H1 (cell line): ENCODE results near the gene KCNJ18. TPM values are rescaled to one million over a fixed set of nuclear protein-coding genes. Genes with fewer than 3 reads are reported as not detected.

ENCODE experiments used
- CTCF ChIA-PET: fragments of 300-600 bp; sonication (Branson Sonifier 250); formaldehyde crosslinking; loops from one replicate; lab custom pipeline; 2021; ENCODE audit not compliant: partially characterized antibody; lab: Charles Lee
- POLR2A ChIA-PET: fragments of 300-600 bp; sonication (Branson Sonifier 250); formaldehyde crosslinking; loops from one replicate; lab custom pipeline; 2021; ENCODE audit warnings: inconsistent platforms; ENCODE audit not compliant: partially characterized antibody; lab: Charles Lee
- DNase-seq, 2 experiments: peaks; one replicate each; pipeline versions ENCODE4 v3.0.0 to v3.0.0-alpha.2; 2010 to 2022; ENCODE audit warnings: low spot score in 2 of 2, low read depth in 1 of 2, mixed read lengths in 1 of 2
- FAIRE-seq: peaks from 2 replicates; lab custom pipeline; 2011; peaks lifted over from hg19 to GRCh38; lab: Jason Lieb, UNC
- H2AFZ ChIP-seq: 2 replicates; pipeline ENCODE4 v1.8.1; 2012; ENCODE audit warnings: low read length, inconsistent platforms
- H2AK5ac ChIP-seq: 2 replicates; pipeline ENCODE4 v1.6.1; 2013; ENCODE audit warnings: low read depth, low read length
- H2BK120ac ChIP-seq: replicated peaks from 2 replicates; pipeline ENCODE3; 2013; ENCODE audit warnings: low read depth, low read length, inconsistent platforms
- H2BK12ac ChIP-seq: 2 replicates; pipeline ENCODE4 v1.6.1; 2013; ENCODE audit warnings: low read depth, low read length
- H2BK15ac ChIP-seq: 2 replicates; pipeline ENCODE4 v1.6.1; 2013; ENCODE audit warnings: low read length
- H2BK20ac ChIP-seq: 2 replicates; pipeline ENCODE4 v1.6.1; 2013; ENCODE audit warnings: low read length
- H2BK5ac ChIP-seq: 2 replicates; pipeline ENCODE4 v1.6.1; 2013; ENCODE audit warnings: low read depth, low read length
- H3K14ac ChIP-seq: 2 replicates; pipeline ENCODE4 v1.6.1; 2013; ENCODE audit warnings: inconsistent platforms; ENCODE audit not compliant: insufficient read length
- H3K18ac ChIP-seq: 2 replicates; pipeline ENCODE4 v1.6.1; 2013; ENCODE audit warnings: low read length; ENCODE audit errors: extremely low read depth
- H3K23ac ChIP-seq: 2 replicates; pipeline ENCODE4 v1.6.1; 2013; ENCODE audit warnings: inconsistent platforms; ENCODE audit not compliant: insufficient read length
- H3K23me2 ChIP-seq: 2 replicates; pipeline ENCODE4 v1.6.1; 2013; ENCODE audit warnings: low read depth, low read length
- H3K27ac ChIP-seq: 2 replicates; pipeline ENCODE4 v1.6.1; 2011; ENCODE audit warnings: low read depth, low read length, inconsistent platforms
- H3K27me3 ChIP-seq, 4 experiments: replicated peaks in 1 of 4; 1 replicate in 1 of 4; 2 replicates in 3 of 4; pipeline versions ENCODE4 v1.6.1 to v1.8.1; 2011 to 2013; ENCODE audit warnings: low read length in 3 of 4, mild to moderate bottlenecking in 3 of 4, inconsistent platforms in 2 of 4, mixed read lengths in 2 of 4, moderate library complexity in 1 of 4; ENCODE audit not compliant: control insufficient read depth in 3 of 4, insufficient read depth in 3 of 4; ENCODE audit errors: extremely low read depth in 1 of 4
- H3K36me3 ChIP-seq, 4 experiments: 2 replicates each; pipeline versions ENCODE4 v1.6.1 to v1.8.1; 2011 to 2013; ENCODE audit warnings: mild to moderate bottlenecking in 4 of 4, low read length in 3 of 4, moderate library complexity in 2 of 4, control low read depth in 1 of 4, inconsistent platforms in 1 of 4; ENCODE audit not compliant: insufficient read depth in 4 of 4, control insufficient read depth in 2 of 4
- H3K4ac ChIP-seq: replicated peaks from 2 replicates; pipeline ENCODE3; 2013; ENCODE audit warnings: low read length, low read depth, mixed read lengths, inconsistent platforms; ENCODE audit not compliant: insufficient read length
- H3K4me1 ChIP-seq, 4 experiments: replicated peaks in 1 of 4; 1 replicate in 1 of 4; 2 replicates in 3 of 4; pipeline versions ENCODE4 v1.6.1 to v1.8.1; 2011 to 2013; ENCODE audit warnings: low read length in 3 of 4, inconsistent platforms in 2 of 4, mixed read lengths in 1 of 4; ENCODE audit not compliant: insufficient read depth in 4 of 4, control insufficient read depth in 3 of 4
- H3K4me2 ChIP-seq, 2 experiments: 2 replicates each; pipeline versions ENCODE4 v1.6.1 to v1.8.1; 2011 to 2013; ENCODE audit warnings: low read depth in 2 of 2, low read length in 2 of 2, control low read depth in 1 of 2, inconsistent platforms in 1 of 2, mild to moderate bottlenecking in 1 of 2; ENCODE audit not compliant: insufficient read depth in 1 of 2
- H3K4me3 ChIP-seq, 4 experiments: fragments of 200-600, 300-600 bp in 1 of 4; sonication (generic), shearing (Covaris generic), sonication (Bioruptor Twin) in 1 of 4; 2 replicates each; pipeline versions ENCODE4 v1.5.1 to v1.8.1; 2011 to 2016; ENCODE audit warnings: low read length in 4 of 4, low read depth in 3 of 4, control low read depth in 2 of 4, inconsistent platforms in 2 of 4, mild to moderate bottlenecking in 2 of 4, mixed read lengths in 1 of 4, moderate library complexity in 1 of 4; ENCODE audit not compliant: insufficient read depth in 2 of 4; ENCODE audit errors: extremely low read depth in 1 of 4
- H3K56ac ChIP-seq: replicated peaks from 2 replicates; pipeline ENCODE3; 2013; ENCODE audit warnings: low read depth, mild to moderate bottlenecking, mixed read lengths, low read length, inconsistent platforms; ENCODE audit not compliant: insufficient read length
- H3K79me1 ChIP-seq: 2 replicates; pipeline ENCODE4 v1.6.1; 2013; ENCODE audit warnings: low read depth, low read length, control low read depth
- H3K79me2 ChIP-seq, 2 experiments: 2 replicates each; pipeline versions ENCODE4 v1.6.1 to v1.8.1; 2012 to 2013; ENCODE audit warnings: low read length in 2 of 2, mild to moderate bottlenecking in 2 of 2, inconsistent platforms in 1 of 2; ENCODE audit not compliant: insufficient read depth in 2 of 2, control insufficient read depth in 1 of 2
- H3K9ac ChIP-seq, 4 experiments: replicated peaks in 1 of 4; 1 replicate in 1 of 4; 2 replicates in 3 of 4; pipeline versions ENCODE4 v1.6.1 to v1.8.1; 2011 to 2013; ENCODE audit warnings: low read depth in 3 of 4, low read length in 3 of 4, control low read depth in 2 of 4, mild to moderate bottlenecking in 2 of 4, moderate library complexity in 2 of 4, inconsistent platforms in 1 of 4; ENCODE audit errors: extremely low read depth in 1 of 4
- H3K9me3 ChIP-seq, 2 experiments: 2 replicates each; pipeline versions ENCODE4 v1.6.1 to v1.8.1; 2012 to 2013; ENCODE audit warnings: mild to moderate bottlenecking in 2 of 2, moderate library complexity in 2 of 2, control low read depth in 1 of 2, inconsistent platforms in 1 of 2, low read depth in 1 of 2, low read length in 1 of 2, mixed read lengths in 1 of 2; ENCODE audit not compliant: insufficient read depth in 2 of 2
- H4K20me1 ChIP-seq, 2 experiments: replicated peaks in 1 of 2; 2 replicates each; pipeline versions ENCODE3 to v1.8.1; 2011 to 2013; ENCODE audit warnings: inconsistent platforms in 2 of 2, low read length in 2 of 2, mild to moderate bottlenecking in 1 of 2; ENCODE audit not compliant: insufficient read depth in 2 of 2, control insufficient read depth in 1 of 2
- H4K5ac ChIP-seq: 2 replicates; pipeline ENCODE4 v1.6.1; 2013; ENCODE audit warnings: low read length, low read depth, mixed read lengths, inconsistent platforms; ENCODE audit not compliant: insufficient read length
- H4K8ac ChIP-seq: 2 replicates; pipeline ENCODE4 v1.8.0; 2013; ENCODE audit warnings: mild to moderate bottlenecking, moderate library complexity, low read length, inconsistent platforms; ENCODE audit not compliant: insufficient read depth; ENCODE audit errors: extremely low read depth
- H4K91ac ChIP-seq: replicated peaks from 2 replicates; pipeline ENCODE3; 2013; ENCODE audit warnings: low read length, mixed read lengths, inconsistent platforms; ENCODE audit not compliant: insufficient read length
- POU5F1 ChIP-seq: IDR thresholded peaks from 2 replicates; pipeline ENCODE4 v1.6.1; 2011; ENCODE audit warnings: low read depth, mild to moderate bottlenecking, low read length, moderate library complexity
- WGBS, 2 experiments: shearing (Covaris generic) in 1 of 2; methylation state at CpG; one replicate each; pipeline versions ENCODE4 v1.1.6 to v1.1.7; 2013 to 2015; ENCODE audit warnings: low lambda C conversion rate in 2 of 2, mixed read lengths in 2 of 2, inconsistent platforms in 1 of 2, low coverage in 1 of 2, missing lambda C conversion rate in 1 of 2; ENCODE audit not compliant: insufficient replicate concordance in 2 of 2, insufficient coverage in 1 of 2, insufficient read length in 1 of 2; ENCODE audit errors: extremely low coverage in 1 of 2, missing lambda C conversion rate in 1 of 2; 5-methylcytosine and 5-hydroxymethylcytosine counted together
- polyA plus RNA-seq, 7 experiments: library from polyadenylated mRNA; depleted of rRNA in 3 of 7; stranded (reverse) in 5 of 7; unstranded in 2 of 7; fragments of >200 nt in 5 of 7; fragments of 200-250 nt in 2 of 7; gene quantifications; 1 replicate in 5 of 7; 2 replicates in 1 of 7; 4 replicates in 1 of 7; pipeline versions ENCODE4 v1.2.1 to v1.2.3, GENCODE V29; 2011 to 2013; ENCODE audit warnings: missing spikeins in 2 of 7, mixed read lengths in 2 of 7
- total RNA-seq: library from RNA; stranded (reverse); fragmentation: NEBNext Ultra II Directional; extraction: Animal tissue kit (Norgen Biotek cat#: 25700); gene quantifications from 2 replicates; pipeline ENCODE4 v1.2.1, GENCODE V29; 2021

Gene KCNJ18
- total and polyA plus RNA-seq, 2 of the 8 experiments (the other 6 are each of a cell fraction or from before 2014, with no cell fraction given), result not detected

DNA sequence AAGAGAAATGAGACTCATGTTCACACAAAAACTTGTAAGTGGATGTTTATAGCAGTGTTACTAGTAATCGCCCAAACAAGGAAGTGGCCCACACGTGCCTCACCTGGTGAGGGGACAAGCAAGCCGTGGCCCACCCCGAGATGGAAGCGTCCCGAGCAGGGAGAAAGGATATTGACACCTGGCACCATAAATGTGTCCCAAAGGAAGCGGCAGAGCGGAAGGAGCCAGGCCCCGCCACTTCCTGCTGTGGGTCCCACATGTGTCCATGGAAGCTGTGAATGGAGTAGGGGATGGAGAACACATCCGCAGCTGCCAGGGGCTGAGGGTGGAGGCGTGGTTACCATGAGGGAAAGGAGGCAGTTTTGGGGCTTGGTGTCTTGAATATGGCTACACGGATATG, 18.9 kb downstream of the KCNJ18 start:
- H3K56ac ChIP-seq, result no peak overlapping the region
- no peak overlapping the region for H3K9ac ChIP-seq
- no peak overlapping the region for H2BK20ac ChIP-seq
- H3K18ac ChIP-seq, result no peak overlapping the region
- FAIRE-seq (no peak), DNase-seq (no peak)
- H3K79me2 ChIP-seq, result no peaks in the 10 kb centered on the region
- H3K4ac ChIP-seq, result no peak overlapping the region
- no peak overlapping the region for H3K4me3 ChIP-seq
- no peak overlapping the region for H2AFZ ChIP-seq
- CTCF ChIA-PET, result no interaction called here
- no peaks in the 10 kb centered on the region for H4K20me1 ChIP-seq
- no peak overlapping the region for H4K5ac ChIP-seq
- no peaks in the 10 kb centered on the region; a peak in 1 of 8 replicates for H3K36me3 ChIP-seq
- no peaks in the 10 kb centered on the region for H3K23me2 ChIP-seq
- H4K8ac ChIP-seq, result no peak overlapping the region
- no peak overlapping the region for H3K23ac ChIP-seq
- no peak overlapping the region for H3K14ac ChIP-seq
- H3K27me3 ChIP-seq, result no peaks in the 10 kb centered on the region
- POLR2A ChIA-PET, result no interaction called here
- H3K27ac ChIP-seq, result no peak overlapping the region
- H3K4me1 ChIP-seq, result no peaks in the 10 kb centered on the region
- peaks cover 22 to 70% of the 10 kb centered on the region in 2 experiments for H3K9me3 ChIP-seq
- no peak overlapping the region for H2BK15ac ChIP-seq
- no peaks in the 10 kb centered on the region for H3K79me1 ChIP-seq
- H4K91ac ChIP-seq, result no peak overlapping the region
- H2BK12ac ChIP-seq, result no peak overlapping the region
- H2BK5ac ChIP-seq, result no peak overlapping the region
- H2AK5ac ChIP-seq, result no peak overlapping the region
- H2BK120ac ChIP-seq, result no peak overlapping the region
- WGBS, 2 experiments, result 78% methylated on average over 12 of the region's 12 CpGs; no CpG with 5 or more reads in 1 of the 2 experiments
- no peak overlapping the region for H3K4me2 ChIP-seq
- no peak for TF ChIP-seq POU5F1
